GM19372 (cell line): Measurements from ENCODE around the gene HORMAD2.
"Not testable (repeated sequence)": the region's sequence is repeated elsewhere in the genome, so short reads cannot be mapped to it uniquely, and the experiment has no call there.

ENCODE experiments used
- ATAC-seq: cut with Tn5 transposase; IDR thresholded peaks from one replicate; pipeline ENCODE4 v1.9.1; 2021; ENCODE audit warnings: mild to moderate bottlenecking, low read depth, moderate library complexity; ENCODE audit not compliant: unreplicated experiment

The HORMAD2 gene

DNA sequence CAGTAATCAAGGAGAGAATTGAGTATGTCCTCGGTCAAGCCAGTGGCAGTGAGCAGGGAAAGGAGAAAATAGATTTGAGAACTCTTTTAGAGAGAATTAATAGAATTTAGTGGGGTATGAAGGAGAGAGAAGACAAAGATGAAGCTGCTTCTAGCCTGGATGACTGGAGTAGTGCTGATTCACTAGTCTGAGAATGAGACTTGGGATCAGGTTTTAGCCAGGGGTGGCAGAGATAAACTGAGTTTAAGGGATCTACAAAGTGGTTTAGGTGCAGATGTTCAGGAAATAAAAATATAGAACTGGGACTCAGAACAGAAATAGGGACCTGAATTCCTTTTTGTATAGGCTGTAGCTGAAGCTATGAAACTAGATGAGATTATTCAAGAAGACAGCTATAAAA lies 17.6 kb downstream of the HORMAD2 start:
- ATAC-seq, result no peak

GRCh38 chr22:30100770-30101169 lies 20.5 kb downstream of the HORMAD2 start:
- ATAC-seq, result not testable (repeated sequence)

DNA sequence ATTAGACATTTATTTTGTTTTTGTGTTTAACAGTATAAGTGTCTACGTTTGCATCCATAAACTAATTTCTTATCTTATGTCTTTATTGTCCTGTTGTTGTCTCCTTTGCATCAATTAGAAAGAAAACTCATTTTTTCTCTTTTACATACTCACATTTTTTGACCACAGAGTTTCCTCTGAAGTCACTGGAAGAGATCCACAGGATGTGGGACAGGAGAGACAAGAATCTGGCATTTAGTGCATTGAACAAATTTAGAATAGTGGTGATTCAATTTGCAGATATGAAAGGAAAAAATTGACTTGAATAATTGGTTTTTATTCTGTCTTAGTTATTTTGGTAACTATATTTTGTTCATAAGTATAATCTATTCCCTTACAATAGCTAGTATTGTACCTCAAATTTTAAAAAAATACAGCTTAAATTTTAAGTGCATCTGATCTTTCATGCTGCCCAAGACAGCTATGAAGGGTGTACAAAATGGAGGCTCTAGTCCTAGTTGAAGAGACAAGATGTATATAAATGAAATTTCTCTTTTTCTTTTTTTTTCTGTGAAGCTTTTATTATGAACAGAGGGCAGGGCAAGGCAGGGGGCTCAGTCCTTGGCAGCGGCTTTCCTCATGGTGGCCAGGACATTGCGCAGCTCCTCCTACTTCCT lies 24.4 kb downstream of the HORMAD2 start:
- ATAC-seq, result no peak

DNA sequence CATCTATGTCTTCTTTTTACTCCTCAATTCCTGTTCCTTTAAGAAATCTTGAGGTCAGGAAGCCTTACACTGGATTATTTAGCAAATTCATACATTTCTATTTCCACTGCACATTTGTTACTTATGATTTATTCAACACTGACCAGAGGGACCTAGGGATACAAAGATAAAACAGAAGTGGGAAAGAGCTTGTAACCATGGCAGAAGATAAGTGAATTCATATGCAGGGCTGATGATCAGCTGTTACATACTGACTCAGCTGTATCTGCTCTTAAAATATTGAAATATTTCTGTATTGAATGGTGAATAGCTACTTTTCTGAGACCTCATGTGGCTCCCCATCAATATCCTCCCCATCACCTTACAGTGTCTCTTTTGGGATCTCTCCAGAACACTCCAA lies 25.2 kb downstream of the HORMAD2 start:
- ATAC-seq, result no peak

- no peak for ATAC-seq
Measured at GRCh38 chr22:30113494-30113893, 33.2 kb downstream of the HORMAD2 start.

GRCh38 chr22:30114361-30114760 lies 34.1 kb downstream of the HORMAD2 start:
- ATAC-seq, result no peak

- no peak for ATAC-seq
Measured at GRCh38 chr22:30115705-30116104, 35.4 kb downstream of the HORMAD2 start.

GRCh38 chr22:30116362-30117117 lies 36.3 kb downstream of the HORMAD2 start:
- ATAC-seq, result no peak

DNA sequence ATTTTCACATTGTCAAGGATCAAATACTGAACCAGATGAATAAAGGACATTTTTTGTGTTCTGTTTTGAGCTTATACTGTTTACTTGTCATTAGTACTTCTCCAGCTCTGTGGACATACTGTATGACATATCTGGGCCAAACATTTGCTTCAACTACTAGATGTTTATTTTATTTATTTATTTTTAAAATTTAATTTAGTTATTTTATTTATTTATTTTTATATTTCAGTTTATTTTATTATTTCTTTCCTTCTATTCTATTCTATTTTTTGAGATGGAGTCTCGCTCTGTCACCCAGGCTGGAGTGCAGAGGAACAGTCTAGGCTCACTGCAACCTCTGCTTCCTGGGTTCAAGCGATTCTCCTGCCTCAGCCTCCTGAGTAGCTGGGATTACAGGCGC lies 37.0 kb downstream of the HORMAD2 start:
- ATAC-seq, result no peak

GRCh38 chr22:30118291-30118690 lies 38.0 kb downstream of the HORMAD2 start:
- ATAC-seq, result no peak

DNA sequence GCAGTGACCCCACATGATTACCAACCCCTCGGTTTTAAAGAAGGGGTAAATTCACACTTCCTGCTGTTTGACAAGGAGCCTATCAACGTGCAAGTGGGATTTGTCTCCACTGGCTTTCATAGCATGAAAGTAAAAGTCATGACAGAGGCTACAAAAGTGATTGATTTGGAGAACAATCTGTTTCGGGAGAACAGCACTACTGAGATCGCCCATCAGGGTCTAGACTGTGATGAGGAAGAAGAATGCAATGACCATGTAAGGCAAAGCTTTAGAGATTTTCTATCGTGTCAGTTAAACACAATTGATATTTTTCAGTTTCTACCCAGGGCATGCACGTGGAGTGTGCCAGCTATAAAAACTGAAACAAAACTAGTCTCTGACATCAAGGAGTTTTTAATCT lies 41.7 kb downstream of the HORMAD2 start:
- no peak for ATAC-seq

DNA sequence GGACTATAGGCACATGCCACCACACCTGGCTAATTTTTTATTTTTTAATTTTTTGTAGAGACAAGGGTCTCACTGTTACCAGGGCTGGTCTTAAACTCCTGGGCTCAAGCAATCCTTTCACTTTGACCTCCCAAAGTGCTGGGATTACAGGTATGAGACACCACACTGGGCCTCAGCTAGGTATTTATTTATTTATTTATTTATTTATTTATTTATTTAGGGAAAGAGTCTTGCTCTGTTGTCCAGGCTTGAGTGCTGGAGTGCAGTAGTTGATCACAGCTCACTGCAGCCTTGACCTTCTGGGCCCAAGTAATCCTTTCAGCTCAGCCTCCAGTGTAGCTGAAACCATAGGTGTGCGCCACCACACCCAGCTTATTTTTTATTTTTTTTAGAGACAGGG lies 43.2 kb downstream of the HORMAD2 start:
- ATAC-seq, result no peak

- no peak for ATAC-seq
Measured at GRCh38 chr22:30127749-30128166, 47.5 kb downstream of the HORMAD2 start.

- ATAC-seq, result no peak
Measured at GRCh38 chr22:30128511-30128910, 48.2 kb downstream of the HORMAD2 start.

DNA sequence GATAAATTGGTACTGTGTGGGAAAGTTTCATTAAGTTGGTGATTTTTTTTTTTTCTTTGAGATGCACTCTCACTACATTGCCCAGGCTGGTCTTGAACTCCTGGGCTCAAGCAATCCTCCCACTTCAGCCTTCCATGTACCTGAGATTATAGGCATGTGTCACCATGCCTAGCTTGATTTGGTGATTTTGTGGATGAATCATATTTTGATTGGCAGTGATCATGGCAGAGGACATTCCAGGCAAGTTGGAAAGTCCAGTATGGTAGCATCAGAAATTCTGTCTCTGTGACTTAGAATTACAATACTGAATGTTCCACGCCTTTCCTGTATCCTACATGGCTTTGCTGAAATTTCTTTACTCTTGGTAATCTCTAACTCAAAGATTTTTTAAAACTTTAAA lies 49.4 kb downstream of the HORMAD2 start:
- no peak for ATAC-seq

DNA sequence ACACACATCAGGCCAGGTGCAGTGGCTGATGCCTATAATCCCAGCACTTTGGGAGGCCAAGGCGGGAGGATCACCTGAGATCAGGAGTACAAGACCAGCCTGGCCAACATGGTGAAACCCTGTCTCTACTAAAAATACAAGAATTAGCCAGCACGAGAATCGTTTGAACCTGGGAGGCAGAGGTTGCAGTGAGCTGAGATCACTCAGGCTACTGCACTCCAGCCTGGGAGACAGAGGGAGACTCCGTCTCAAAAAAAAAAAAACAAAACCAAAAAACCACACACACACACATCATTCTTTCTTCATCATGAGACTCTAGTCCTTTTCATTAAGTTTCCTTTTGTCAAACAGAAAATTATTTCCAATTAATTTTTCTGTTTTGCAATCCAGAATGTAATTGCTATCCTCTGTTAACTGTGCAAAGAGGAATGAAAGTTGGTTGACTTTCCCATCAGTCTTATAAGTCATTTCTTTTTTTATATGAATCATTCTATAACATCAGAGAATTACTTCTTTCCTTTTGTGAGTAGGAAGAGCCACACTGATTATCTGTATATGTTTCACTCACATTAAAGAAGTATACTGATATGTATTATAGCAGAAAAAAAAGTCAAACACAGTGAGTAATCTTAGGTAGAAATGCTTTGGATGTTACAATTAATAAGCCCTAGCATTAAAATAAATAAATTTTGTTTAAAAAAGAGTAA lies 52.2 kb downstream of the HORMAD2 start:
- ATAC-seq, result no peak

DNA sequence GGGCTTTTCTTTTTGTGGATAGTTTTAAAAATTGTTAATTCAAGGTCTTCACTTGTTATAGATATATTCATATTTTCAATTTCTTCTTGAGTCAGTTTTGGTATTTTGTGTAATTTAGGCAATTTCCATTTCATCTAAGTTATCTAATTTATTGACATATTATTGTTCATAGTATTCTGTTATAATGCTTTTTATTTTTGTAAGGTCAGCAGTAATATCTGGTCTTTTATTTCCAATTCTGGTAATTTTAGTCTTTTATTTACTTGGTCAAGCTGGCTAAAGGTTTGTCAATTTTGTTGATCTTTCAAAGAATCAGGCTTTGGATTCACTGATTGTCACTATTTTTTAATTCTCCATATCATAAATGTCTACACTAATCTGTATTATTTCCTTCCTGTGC lies 60.1 kb downstream of the HORMAD2 start:
- ATAC-seq, result no peak

- ATAC-seq, result no peak
Measured at GRCh38 chr22:30143265-30143664, 63.0 kb downstream of the HORMAD2 start.

DNA sequence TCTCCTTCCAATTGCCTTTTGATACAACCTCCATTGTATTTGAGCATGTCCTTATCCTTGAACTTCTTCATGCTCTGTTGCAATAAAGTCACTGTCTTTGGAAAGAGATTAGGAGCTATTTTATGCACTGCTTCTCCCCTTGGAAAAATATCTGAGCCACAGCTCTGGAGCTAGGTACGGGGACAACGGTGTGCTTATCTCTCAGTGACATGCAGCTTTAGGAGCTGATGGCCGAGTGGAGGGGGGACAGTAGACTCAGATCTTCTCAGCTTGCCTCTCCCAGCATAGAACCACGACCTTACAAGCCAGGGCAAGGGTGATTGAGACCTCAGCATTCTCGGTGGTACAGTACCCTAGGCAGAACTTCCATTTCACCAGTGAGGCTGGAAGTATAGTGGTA lies 64.1 kb downstream of the HORMAD2 start:
- no peak for ATAC-seq

DNA sequence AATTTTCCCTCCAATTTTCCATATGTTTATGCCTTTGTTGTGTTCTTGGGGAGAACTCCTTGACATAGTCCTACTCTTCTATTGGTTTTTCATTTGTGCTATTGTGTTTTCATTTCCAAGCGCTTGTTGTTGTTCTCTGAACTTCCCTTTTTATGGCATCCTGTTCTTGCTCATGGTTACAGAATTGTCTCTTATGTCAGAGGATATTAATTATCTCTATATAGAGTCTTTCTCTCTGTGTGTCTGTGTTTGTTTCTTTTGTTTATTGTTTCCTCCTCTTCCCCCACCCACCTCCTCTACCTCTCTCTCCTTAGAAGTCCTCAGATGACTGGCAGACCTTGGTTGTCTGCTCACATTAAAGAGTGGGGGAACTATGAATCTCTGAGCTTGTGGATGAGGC lies 69.9 kb downstream of the HORMAD2 start:
- no peak for ATAC-seq

DNA sequence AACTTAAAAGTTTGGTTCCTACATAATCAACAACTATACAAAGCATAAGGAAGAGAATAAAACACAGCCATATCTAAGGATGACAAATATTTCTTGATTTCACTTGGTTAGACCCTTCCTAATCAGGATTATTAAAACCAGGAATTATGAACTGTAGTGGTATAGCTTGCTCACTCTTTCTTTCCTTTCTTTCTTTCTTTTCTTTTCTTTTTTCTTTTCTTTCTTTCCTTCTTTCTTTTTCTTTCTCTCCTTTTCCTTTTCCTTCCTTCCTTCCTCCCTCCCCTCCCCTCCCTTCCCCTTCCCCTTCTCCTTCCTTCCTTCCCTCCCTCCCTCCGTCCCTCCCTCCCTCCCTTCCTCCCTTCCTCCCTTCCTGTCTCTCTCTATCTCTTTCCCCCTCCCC lies 78.0 kb downstream of the HORMAD2 start:
- no peak for ATAC-seq
